ENCODE data around the gene NOXRED1.

- TF ChIP-seq CTCF (IDR thresholded peaks at IDR 0.05) (no peak), POLR2A (IDR thresholded peaks at IDR 0.05) (no peak), POLR2AphosphoS5 (IDR thresholded peaks at IDR 0.05; ENCODE audit: insufficient read depth in 1 of 2, low read depth in 1 of 2) (no peak)
These were observed 78.8 kb downstream of the NOXRED1 start for GRCh38 chr14:77344377-77344996.

All from vagina (tissue), 2 donors.